GM19023 (cell line): ENCODE results near the gene AGBL3.
"Not testable (repeated sequence)": the region's sequence is repeated elsewhere in the genome, so short reads cannot be mapped to it uniquely, and the experiment has no call there.

Experiments used
- ATAC-seq: cut with Tn5 transposase; IDR thresholded peaks from one replicate; pipeline ENCODE4 v1.9.1; 2021; ENCODE audit warnings: mild to moderate bottlenecking, moderate library complexity; ENCODE audit not compliant: unreplicated experiment

The AGBL3 gene

GRCh38 chr7:135165862-135166261, 179.6 kb downstream of the AGBL3 start:
- ATAC-seq = no peak

- no peak for ATAC-seq
Measured at GRCh38 chr7:135166338-135166990, 180.2 kb downstream of the AGBL3 start.

GRCh38 chr7:135167365-135167917, 181.1 kb downstream of the AGBL3 start:
- no peak for ATAC-seq

- no peak for ATAC-seq
Measured at GRCh38 chr7:135168001-135168400, 181.7 kb downstream of the AGBL3 start.

- no peak for ATAC-seq
Measured at GRCh38 chr7:135168489-135169140, 182.3 kb downstream of the AGBL3 start.

- ATAC-seq = peak; percentile 38
Measured at GRCh38 chr7:135169141-135169963, 183.0 kb downstream of the AGBL3 start.

GRCh38 chr7:135169964-135170273, 183.6 kb downstream of the AGBL3 start:
- no peak for ATAC-seq

- peak; percentile 62 for ATAC-seq
Measured at GRCh38 chr7:135170274-135170997, 184.1 kb downstream of the AGBL3 start, which contains the start of gene CYREN. TSS of gene CYREN (minus strand) at chr7:135170707. CDS start at chr7:135168922, 1,785 bp downstream.

GRCh38 chr7:135170998-135171481, 184.7 kb downstream of the AGBL3 start:
- ATAC-seq = peak; percentile 24

GRCh38 chr7:135171581-135172291, 185.4 kb downstream of the AGBL3 start:
- ATAC-seq = not testable (repeated sequence)

- ATAC-seq = not testable (repeated sequence)
Measured at GRCh38 chr7:135173916-135174315, 187.6 kb downstream of the AGBL3 start.

- no peak for ATAC-seq
Measured at GRCh38 chr7:135174941-135175340, 188.6 kb downstream of the AGBL3 start.

- no peak for ATAC-seq
Measured at GRCh38 chr7:135175931-135176330, 189.6 kb downstream of the AGBL3 start.

- no peak for ATAC-seq
Measured at GRCh38 chr7:135177028-135177696, 190.9 kb downstream of the AGBL3 start.

GRCh38 chr7:135178364-135178763, 192.1 kb downstream of the AGBL3 start:
- no peak for ATAC-seq

- ATAC-seq = no peak
Measured at GRCh38 chr7:135179321-135179925, 193.1 kb downstream of the AGBL3 start.

GRCh38 chr7:135180122-135180521, 193.8 kb downstream of the AGBL3 start:
- ATAC-seq = no peak

GRCh38 chr7:135181261-135181928, 195.1 kb downstream of the AGBL3 start:
- ATAC-seq = no peak
